Ishikawa (cell line): ENCODE results near the gene GLP2R.

Source experiments
- CREB1 ChIP-seq: IDR thresholded peaks from 2 replicates; pipeline ENCODE4 v1.6.1; 2012; ENCODE audit warnings: low read depth
- EP300 ChIP-seq: IDR thresholded peaks from 2 replicates; pipeline ENCODE4 v1.6.1; 2012; ENCODE audit warnings: borderline replicate concordance
- FOXM1 ChIP-seq: IDR thresholded peaks from 2 replicates; pipeline ENCODE4 v1.6.1; 2012; ENCODE audit warnings: low read depth, borderline replicate concordance
- NFIC ChIP-seq: IDR thresholded peaks from 2 replicates; pipeline ENCODE4 v1.6.1; 2012
- RAD21 ChIP-seq: IDR thresholded peaks from 2 replicates; pipeline ENCODE4 v1.6.1; 2012; ENCODE audit warnings: low read depth
- TCF12 ChIP-seq: IDR thresholded peaks from 2 replicates; pipeline ENCODE4 v1.6.1; 2012; ENCODE audit warnings: low read depth
- YY1 ChIP-seq: IDR thresholded peaks from 2 replicates; pipeline ENCODE4 v1.6.1; 2012; ENCODE audit warnings: low read depth
- TF ChIP-seq, protein P1 (sequence below): IDR thresholded peaks from 2 replicates; pipeline ENCODE4 v1.6.1; 2012
- TF ChIP-seq, protein P2 (sequence below): IDR thresholded peaks from 2 replicates; pipeline ENCODE4 v1.6.1; 2012; ENCODE audit warnings: low read depth, mild to moderate bottlenecking

DNA sequence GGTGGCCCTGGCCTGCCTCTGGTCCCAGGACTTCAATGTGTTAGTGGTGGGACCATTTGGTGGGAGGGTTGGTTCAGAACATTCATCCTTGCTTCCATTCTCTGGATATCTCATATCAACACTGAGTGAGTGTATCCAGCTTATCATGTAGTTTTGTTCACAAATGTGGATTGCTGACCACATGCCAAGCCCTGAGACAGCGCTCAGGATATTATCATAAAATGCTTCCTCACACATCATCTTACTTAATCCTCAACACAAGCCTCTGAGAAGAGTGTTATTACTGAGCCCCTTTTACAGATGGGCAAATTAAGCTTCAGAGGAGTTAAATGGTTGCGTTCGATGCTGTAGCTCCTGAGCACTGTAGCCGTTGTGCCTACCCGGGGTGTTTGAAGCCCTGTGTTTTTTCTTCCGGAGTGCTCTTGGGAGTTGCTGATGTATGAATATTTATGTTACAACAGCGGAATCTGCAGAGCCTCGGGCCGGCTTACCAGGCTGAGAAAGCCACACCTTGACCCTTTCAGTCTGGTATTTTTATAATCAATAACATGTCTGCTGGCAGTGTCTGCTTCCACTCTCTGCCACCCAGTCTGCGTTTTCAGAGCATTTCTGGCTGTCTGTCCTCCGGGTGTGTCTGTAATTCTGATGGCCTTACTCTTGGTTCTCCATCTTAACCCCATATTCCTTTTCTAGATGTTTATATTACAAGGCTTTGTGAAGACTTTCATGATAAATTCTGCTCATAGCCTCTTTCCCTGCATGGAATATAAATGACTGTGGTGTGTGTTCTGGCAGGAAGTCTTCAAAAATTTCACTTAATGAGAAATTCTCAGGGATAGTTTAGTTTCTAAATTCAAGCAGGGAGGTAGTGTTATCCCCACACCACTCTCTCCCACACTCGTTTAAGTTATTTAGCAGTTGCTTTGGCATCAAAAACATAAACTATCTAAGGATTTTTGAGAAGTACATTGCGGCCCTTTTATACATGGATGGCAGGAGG lies 2.9 kb downstream of the GLP2R start:
- TF ChIP-seq, protein P1, sequence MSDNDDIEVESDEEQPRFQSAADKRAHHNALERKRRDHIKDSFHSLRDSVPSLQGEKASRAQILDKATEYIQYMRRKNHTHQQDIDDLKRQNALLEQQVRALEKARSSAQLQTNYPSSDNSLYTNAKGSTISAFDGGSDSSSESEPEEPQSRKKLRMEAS: no peak
- TF ChIP-seq RAD21 (no peak), CREB1 (no peak), NFIC (no peak), FOXM1 (no peak), TCF12 (no peak), YY1 (no peak), EP300 (no peak)
- TF ChIP-seq, protein P2, sequence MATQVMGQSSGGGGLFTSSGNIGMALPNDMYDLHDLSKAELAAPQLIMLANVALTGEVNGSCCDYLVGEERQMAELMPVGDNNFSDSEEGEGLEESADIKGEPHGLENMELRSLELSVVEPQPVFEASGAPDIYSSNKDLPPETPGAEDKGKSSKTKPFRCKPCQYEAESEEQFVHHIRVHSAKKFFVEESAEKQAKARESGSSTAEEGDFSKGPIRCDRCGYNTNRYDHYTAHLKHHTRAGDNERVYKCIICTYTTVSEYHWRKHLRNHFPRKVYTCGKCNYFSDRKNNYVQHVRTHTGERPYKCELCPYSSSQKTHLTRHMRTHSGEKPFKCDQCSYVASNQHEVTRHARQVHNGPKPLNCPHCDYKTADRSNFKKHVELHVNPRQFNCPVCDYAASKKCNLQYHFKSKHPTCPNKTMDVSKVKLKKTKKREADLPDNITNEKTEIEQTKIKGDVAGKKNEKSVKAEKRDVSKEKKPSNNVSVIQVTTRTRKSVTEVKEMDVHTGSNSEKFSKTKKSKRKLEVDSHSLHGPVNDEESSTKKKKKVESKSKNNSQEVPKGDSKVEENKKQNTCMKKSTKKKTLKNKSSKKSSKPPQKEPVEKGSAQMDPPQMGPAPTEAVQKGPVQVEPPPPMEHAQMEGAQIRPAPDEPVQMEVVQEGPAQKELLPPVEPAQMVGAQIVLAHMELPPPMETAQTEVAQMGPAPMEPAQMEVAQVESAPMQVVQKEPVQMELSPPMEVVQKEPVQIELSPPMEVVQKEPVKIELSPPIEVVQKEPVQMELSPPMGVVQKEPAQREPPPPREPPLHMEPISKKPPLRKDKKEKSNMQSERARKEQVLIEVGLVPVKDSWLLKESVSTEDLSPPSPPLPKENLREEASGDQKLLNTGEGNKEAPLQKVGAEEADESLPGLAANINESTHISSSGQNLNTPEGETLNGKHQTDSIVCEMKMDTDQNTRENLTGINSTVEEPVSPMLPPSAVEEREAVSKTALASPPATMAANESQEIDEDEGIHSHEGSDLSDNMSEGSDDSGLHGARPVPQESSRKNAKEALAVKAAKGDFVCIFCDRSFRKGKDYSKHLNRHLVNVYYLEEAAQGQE: no peak
